Endothelial cell (in vitro differentiated cells): Measurements from ENCODE around the gene XYLT2. TPM values are rescaled to one million over a fixed set of nuclear protein-coding genes. Genes with fewer than 3 reads are reported as not detected.
A peak's percentile ranks its signal among the peaks of the same experiment; 100 is the strongest.

Source experiments
- DNase-seq: peaks from one replicate; pipeline ENCODE4 v3.0.0; 2021; ENCODE audit warnings: low spot score
- H3K27ac Mint-ChIP-seq: one replicate; pipeline ENCODE4 v1.8.0; 2021; ENCODE audit warnings: mixed read lengths, inconsistent platforms; ENCODE audit not compliant: unreplicated experiment
- H3K27me3 Mint-ChIP-seq: one replicate; pipeline ENCODE4 v1.8.0; 2021; ENCODE audit warnings: mild to moderate bottlenecking, moderate library complexity, mixed read lengths, inconsistent platforms; ENCODE audit not compliant: unreplicated experiment
- H3K36me3 Mint-ChIP-seq: one replicate; pipeline ENCODE4 v1.8.0; 2021; ENCODE audit warnings: mild to moderate bottlenecking, low read depth, mixed read lengths, inconsistent platforms; ENCODE audit not compliant: unreplicated experiment
- H3K4me1 Mint-ChIP-seq: one replicate; pipeline ENCODE4 v1.8.0; 2021; ENCODE audit warnings: mild to moderate bottlenecking, mixed read lengths, inconsistent platforms; ENCODE audit not compliant: unreplicated experiment
- H3K4me3 Mint-ChIP-seq: one replicate; pipeline ENCODE4 v1.8.0; 2021; ENCODE audit warnings: mild to moderate bottlenecking, mixed read lengths, inconsistent platforms; ENCODE audit not compliant: unreplicated experiment
- H3K9me3 Mint-ChIP-seq: one replicate; pipeline ENCODE4 v1.8.0; 2021; ENCODE audit warnings: mixed read lengths, inconsistent platforms; ENCODE audit not compliant: unreplicated experiment
- total RNA-seq: library from RNA; stranded (reverse); fragmentation: NEBNext Ultra II Directional; extraction: Animal tissue kit (Norgen Biotek cat#: 25700); gene quantifications from one replicate; pipeline ENCODE4 v1.2.1, GENCODE V29; 2021; ENCODE audit not compliant: unreplicated experiment
- TF ChIP-seq, protein P1 (sequence below): fragments of 200-600 bp; sonication (generic); IDR thresholded peaks from one replicate; pipeline ENCODE4 v1.5.0; 2021; ENCODE audit warnings: antibody characterized with exemption; ENCODE audit not compliant: unreplicated experiment

Gene XYLT2
- total RNA-seq, 1 donor from 2014 or later, result 23.1 TPM

DNA sequence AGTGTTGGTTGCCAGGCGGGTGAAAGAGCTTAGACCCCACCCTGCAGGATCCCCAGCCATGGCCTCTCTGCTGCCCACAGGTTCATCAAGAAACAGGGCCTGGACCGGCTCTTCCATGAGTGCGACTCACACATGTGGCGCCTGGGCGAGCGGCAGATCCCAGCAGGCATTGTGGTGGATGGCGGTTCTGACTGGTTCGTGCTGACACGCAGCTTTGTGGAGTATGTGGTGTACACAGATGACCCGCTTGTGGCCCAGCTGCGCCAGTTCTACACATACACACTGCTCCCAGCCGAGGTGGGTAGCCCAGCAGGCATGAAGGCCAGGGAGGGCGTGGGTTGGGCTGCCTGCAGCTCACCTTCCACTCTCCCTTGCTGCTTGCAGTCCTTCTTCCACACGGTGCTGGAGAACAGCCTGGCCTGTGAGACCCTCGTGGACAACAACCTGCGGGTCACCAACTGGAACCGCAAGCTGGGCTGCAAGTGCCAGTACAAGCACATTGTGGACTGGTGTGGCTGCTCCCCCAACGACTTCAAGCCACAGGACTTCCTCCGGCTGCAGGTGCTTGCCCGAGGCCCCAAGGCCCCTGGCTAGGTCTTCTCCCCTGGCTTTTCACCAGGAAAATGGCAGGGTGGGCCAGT, 9.9 kb downstream of the XYLT2 start:
- no peak for DNase-seq
- H3K27ac Mint-ChIP-seq, result no peak overlapping the region
- H3K4me1 Mint-ChIP-seq, result peaks cover 9% of the 10 kb centered on the region

DNA sequence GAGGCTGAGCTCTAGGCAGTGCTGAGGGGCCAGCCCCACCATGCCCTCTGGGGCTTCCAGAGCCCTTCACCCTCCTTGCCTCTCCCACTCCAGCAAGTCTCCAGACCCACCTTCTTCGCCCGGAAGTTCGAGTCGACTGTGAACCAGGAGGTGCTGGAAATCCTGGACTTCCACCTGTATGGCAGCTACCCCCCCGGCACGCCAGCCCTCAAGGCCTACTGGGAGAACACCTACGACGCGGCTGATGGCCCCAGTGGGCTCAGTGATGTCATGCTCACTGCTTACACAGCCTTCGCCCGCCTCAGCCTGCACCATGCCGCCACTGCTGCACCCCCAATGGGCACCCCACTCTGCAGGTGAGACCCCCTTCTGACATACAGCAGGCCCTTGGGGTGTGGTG, 10.5 kb downstream of the XYLT2 start:
- DNase-seq, result no peak
- no peaks in the 10 kb centered on the region for H3K9me3 Mint-ChIP-seq

More for the DNA sequence above, 9.9 kb downstream of the XYLT2 start:
- TF ChIP-seq, protein P1, sequence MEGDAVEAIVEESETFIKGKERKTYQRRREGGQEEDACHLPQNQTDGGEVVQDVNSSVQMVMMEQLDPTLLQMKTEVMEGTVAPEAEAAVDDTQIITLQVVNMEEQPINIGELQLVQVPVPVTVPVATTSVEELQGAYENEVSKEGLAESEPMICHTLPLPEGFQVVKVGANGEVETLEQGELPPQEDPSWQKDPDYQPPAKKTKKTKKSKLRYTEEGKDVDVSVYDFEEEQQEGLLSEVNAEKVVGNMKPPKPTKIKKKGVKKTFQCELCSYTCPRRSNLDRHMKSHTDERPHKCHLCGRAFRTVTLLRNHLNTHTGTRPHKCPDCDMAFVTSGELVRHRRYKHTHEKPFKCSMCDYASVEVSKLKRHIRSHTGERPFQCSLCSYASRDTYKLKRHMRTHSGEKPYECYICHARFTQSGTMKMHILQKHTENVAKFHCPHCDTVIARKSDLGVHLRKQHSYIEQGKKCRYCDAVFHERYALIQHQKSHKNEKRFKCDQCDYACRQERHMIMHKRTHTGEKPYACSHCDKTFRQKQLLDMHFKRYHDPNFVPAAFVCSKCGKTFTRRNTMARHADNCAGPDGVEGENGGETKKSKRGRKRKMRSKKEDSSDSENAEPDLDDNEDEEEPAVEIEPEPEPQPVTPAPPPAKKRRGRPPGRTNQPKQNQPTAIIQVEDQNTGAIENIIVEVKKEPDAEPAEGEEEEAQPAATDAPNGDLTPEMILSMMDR, result no peak
- Mint-ChIP-seq H3K9me3 (no peaks in the 10 kb centered on the region), H3K27me3 (peaks cover 7% of the 10 kb centered on the region), H3K4me3 (no peak overlapping the region), H3K36me3 (peaks cover 20% of the 10 kb centered on the region)

DNA sequence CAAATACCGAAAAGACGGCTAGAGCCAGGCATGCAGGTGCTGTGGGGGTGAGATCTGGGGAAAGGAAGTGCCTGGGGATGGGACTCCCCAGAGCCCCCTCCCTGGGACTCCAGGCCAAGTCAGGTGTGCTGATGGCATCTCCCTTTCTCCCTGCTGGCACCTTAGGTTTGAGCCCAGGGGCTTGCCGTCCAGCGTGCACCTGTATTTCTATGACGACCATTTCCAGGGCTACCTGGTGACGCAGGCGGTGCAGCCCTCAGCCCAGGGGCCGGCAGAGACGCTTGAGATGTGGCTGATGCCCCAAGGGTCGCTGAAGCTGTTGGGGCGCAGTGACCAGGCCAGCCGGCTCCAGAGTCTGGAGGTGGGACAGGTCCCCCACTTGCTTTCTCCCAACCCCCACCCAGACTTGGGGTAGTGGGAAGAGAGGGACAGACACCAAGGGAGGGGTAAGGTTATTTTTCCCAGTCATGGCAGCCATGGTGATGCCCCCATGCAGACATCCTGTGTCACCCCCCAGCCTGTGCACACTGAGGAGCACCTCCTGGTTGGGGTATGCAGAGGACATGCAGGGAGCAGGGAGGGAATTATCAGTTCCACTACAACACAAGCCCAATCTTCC, 11.1 kb downstream of the XYLT2 start:
- H3K9me3 Mint-ChIP-seq, result no peaks in the 10 kb centered on the region
- no peak for DNase-seq
- no peak overlapping the region for H3K27ac Mint-ChIP-seq
- peaks cover 13% of the 10 kb centered on the region for H3K36me3 Mint-ChIP-seq
- H3K4me3 Mint-ChIP-seq, result no peak overlapping the region
- H3K27me3 Mint-ChIP-seq, result peaks cover 7% of the 10 kb centered on the region
- TF ChIP-seq, protein P1, result no peak
- H3K4me1 Mint-ChIP-seq, result peaks cover 3% of the 10 kb centered on the region

More for the DNA sequence above, 10.5 kb downstream of the XYLT2 start:
- H3K4me3 Mint-ChIP-seq, result no peak overlapping the region
- H3K27me3 Mint-ChIP-seq, result peaks cover 7% of the 10 kb centered on the region
- TF ChIP-seq, protein P1, result no peak
- peaks cover 19% of the 10 kb centered on the region for H3K36me3 Mint-ChIP-seq
- no peak overlapping the region for H3K27ac Mint-ChIP-seq
- peaks cover 9% of the 10 kb centered on the region for H3K4me1 Mint-ChIP-seq

DNA sequence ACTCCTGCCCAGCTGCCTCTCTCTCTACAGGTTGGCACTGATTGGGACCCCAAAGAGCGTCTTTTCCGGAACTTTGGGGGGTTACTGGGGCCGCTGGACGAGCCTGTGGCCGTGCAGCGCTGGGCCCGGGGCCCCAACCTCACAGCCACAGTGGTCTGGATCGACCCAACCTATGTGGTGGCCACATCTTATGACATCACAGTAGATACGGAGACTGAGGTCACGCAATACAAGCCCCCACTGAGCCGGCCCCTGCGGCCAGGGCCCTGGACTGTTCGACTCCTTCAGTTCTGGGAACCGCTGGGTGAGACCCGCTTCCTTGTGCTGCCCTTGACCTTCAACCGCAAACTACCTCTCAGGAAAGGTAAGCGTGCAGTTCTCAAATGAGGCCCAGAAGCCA, 12.3 kb downstream of the XYLT2 start:
- no peaks in the 10 kb centered on the region for H3K9me3 Mint-ChIP-seq
- DNase-seq, result no peak
- H3K4me3 Mint-ChIP-seq, result no peak overlapping the region
- H3K4me1 Mint-ChIP-seq, result peaks cover 3% of the 10 kb centered on the region
- peaks cover 7% of the 10 kb centered on the region for H3K27me3 Mint-ChIP-seq
- peaks cover 9% of the 10 kb centered on the region for H3K36me3 Mint-ChIP-seq
- TF ChIP-seq, protein P1, result no peak
- no peak overlapping the region for H3K27ac Mint-ChIP-seq

DNA sequence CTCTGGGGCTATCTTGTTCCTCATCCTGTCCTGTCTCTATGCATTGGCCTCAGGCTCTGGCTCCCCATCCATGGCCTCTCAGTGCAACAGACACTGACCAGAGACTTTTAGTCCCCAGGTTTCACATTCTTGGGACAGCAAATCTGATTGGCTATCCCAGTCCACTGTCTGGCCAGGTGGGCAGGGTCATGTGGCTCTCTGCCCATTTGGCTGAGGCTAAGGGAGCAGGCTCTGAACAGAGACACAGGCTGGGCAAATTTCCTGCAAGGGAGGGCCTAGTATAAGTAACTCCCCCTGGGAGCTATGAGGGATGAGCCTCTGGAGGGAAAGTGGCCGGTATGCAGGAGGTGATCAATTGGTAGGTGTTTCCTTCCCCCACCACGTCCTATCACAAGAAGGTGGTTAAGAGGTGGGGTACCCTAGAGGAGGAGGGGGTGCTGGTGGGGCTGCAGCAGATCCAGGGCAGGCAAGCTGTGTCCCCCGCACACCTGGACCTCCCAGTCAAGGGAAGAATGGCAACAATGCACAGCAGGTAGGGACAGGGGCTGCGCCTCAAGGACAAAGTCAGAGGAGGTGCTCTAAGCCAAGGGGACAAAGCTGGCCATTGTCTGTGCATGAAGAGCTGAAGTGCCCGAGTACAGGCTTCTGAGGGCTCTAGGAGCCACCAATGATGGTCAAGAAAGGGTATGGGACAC, 13.2 kb downstream of the XYLT2 start:
- H3K9me3 Mint-ChIP-seq, result no peaks in the 10 kb centered on the region
- H3K27me3 Mint-ChIP-seq, result peaks cover 7% of the 10 kb centered on the region
- H3K27ac Mint-ChIP-seq, result no peak overlapping the region
- H3K4me3 Mint-ChIP-seq, result peak overlapping the region; percentile 75
- H3K36me3 Mint-ChIP-seq, result peaks cover 6% of the 10 kb centered on the region
- no peak for DNase-seq
- TF ChIP-seq, protein P1, result no peak
- H3K4me1 Mint-ChIP-seq, result peaks cover 9% of the 10 kb centered on the region
